Measurements from ENCODE around the gene LAMP2. TPM values are rescaled to one million over a fixed set of nuclear protein-coding genes. Genes with fewer than 3 reads are reported as not detected.
A peak's percentile ranks its signal among the peaks of the same experiment; 100 is the strongest.

Gene LAMP2
- polyA plus RNA-seq, 1 donor = 118 TPM

GRCh38 chrX:120426599-120426998, 42.5 kb downstream of the LAMP2 start:
- Histone ChIP-seq H3K9me3 (ENCODE audit: control insufficient read depth, low read depth, low read length) (no peaks in the 10 kb centered on the region), H3K4me3 (ENCODE audit: low read length) (no peak overlapping the region), H3K27me3 (ENCODE audit: control insufficient read depth, insufficient read depth, low read length) (no peaks in the 10 kb centered on the region), H3K4me1 (ENCODE audit: control insufficient read depth, insufficient read depth, low read length) (no peaks in the 10 kb centered on the region), H3K36me3 (ENCODE audit: control insufficient read depth, insufficient read depth, low read length) (no peaks in the 10 kb centered on the region), H3K27ac (ENCODE audit: low read length) (no peak overlapping the region)
- no peak for DNase-seq

DNA sequence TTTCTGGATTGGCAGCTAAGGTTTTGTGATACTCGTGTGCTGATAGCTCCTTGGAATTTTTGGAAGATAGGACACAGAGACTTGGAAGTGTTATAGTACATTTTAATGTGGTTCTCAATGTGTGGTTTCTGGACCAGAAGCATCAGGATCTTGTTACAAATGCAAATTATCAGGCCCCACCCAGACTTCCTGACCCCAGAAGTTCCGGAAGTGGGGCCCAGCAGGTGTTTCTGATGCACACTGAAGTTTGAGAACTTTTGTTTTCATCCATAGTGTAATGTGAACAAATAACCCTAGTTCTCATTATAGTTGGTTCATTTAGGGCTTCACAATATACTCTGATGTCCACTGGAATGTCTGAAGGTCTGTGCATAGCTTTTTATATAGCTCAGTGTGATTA, 49.6 kb downstream of the LAMP2 start:
- WGBS (ENCODE audit: insufficient coverage, low lambda C conversion rate) = no CpG with 5 or more reads among the region's 2 CpGs
- no peak for DNase-seq
- H3K27ac ChIP-seq (ENCODE audit: low read length) = no peak overlapping the region

GRCh38 chrX:120408168-120408567, 60.9 kb downstream of the LAMP2 start:
- WGBS (ENCODE audit: insufficient coverage, low lambda C conversion rate) = no CpG with 5 or more reads among the region's 1 CpG
- H3K27me3 ChIP-seq (ENCODE audit: control insufficient read depth, insufficient read depth, low read length) = no peaks in the 10 kb centered on the region

More for the DNA sequence above, 49.6 kb downstream of the LAMP2 start:
- Histone ChIP-seq H3K9me3 (ENCODE audit: control insufficient read depth, low read depth, low read length) (no peaks in the 10 kb centered on the region), H3K27me3 (ENCODE audit: control insufficient read depth, insufficient read depth, low read length) (no peaks in the 10 kb centered on the region), H3K4me1 (ENCODE audit: control insufficient read depth, insufficient read depth, low read length) (no peaks in the 10 kb centered on the region), H3K4me3 (ENCODE audit: low read length) (no peak overlapping the region), H3K36me3 (ENCODE audit: control insufficient read depth, insufficient read depth, low read length) (no peaks in the 10 kb centered on the region)

GRCh38 chrX:120406638-120407037, 62.5 kb downstream of the LAMP2 start:
- no peaks in the 10 kb centered on the region for H3K36me3 ChIP-seq (ENCODE audit: control insufficient read depth, insufficient read depth, low read length)
- H3K27me3 ChIP-seq (ENCODE audit: control insufficient read depth, insufficient read depth, low read length) = no peaks in the 10 kb centered on the region
- no peak overlapping the region for H3K4me3 ChIP-seq (ENCODE audit: low read length)
- no CpG with 5 or more reads among the region's 5 CpGs for WGBS (ENCODE audit: insufficient coverage, low lambda C conversion rate)
- DNase-seq = no peak
- no peaks in the 10 kb centered on the region for H3K9me3 ChIP-seq (ENCODE audit: control insufficient read depth, low read depth, low read length)
- H3K27ac ChIP-seq (ENCODE audit: low read length) = no peak overlapping the region
- H3K4me1 ChIP-seq (ENCODE audit: control insufficient read depth, insufficient read depth, low read length) = no peaks in the 10 kb centered on the region

More at GRCh38 chrX:120408168-120408567, 60.9 kb downstream of the LAMP2 start:
- Histone ChIP-seq H3K27ac (ENCODE audit: low read length) (no peak overlapping the region), H3K4me1 (ENCODE audit: control insufficient read depth, insufficient read depth, low read length) (no peaks in the 10 kb centered on the region), H3K36me3 (ENCODE audit: control insufficient read depth, insufficient read depth, low read length) (no peaks in the 10 kb centered on the region), H3K9me3 (ENCODE audit: control insufficient read depth, low read depth, low read length) (no peaks in the 10 kb centered on the region), H3K4me3 (ENCODE audit: low read length) (no peak overlapping the region)
- no peak for DNase-seq

- Histone ChIP-seq H3K27me3 (ENCODE audit: control insufficient read depth, insufficient read depth, low read length) (no peaks in the 10 kb centered on the region), H3K36me3 (ENCODE audit: control insufficient read depth, insufficient read depth, low read length) (no peaks in the 10 kb centered on the region), H3K4me1 (ENCODE audit: control insufficient read depth, insufficient read depth, low read length) (no peaks in the 10 kb centered on the region), H3K4me3 (ENCODE audit: low read length) (no peak overlapping the region), H3K27ac (ENCODE audit: low read length) (no peak overlapping the region), H3K9me3 (ENCODE audit: control insufficient read depth, low read depth, low read length) (no peaks in the 10 kb centered on the region)
- no peak for DNase-seq
- WGBS (ENCODE audit: insufficient coverage, low lambda C conversion rate) = no CpG with 5 or more reads among the region's 2 CpGs
These were observed 66.7 kb downstream of the LAMP2 start for GRCh38 chrX:120402369-120402768.

DNA sequence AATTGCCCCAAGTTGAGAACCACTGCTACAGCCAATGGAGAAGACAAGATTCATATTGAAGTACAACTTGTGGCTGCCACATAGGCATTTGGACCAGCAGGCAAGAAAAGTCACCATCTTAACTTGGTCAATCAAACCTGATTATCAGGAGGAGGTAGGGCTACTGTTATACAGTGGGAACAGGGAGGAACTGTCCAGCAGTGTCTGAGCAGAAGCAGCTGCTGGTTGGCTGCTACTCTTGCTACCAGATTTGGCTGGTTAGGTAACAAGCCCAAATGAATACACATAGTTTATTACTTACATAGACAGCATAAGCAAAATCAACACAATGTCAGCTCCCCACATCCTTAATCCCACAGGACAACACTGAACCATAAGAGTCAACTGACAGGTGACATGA, 67.8 kb downstream of the LAMP2 start:
- Histone ChIP-seq H3K36me3 (ENCODE audit: control insufficient read depth, insufficient read depth, low read length) (no peaks in the 10 kb centered on the region), H3K9me3 (ENCODE audit: control insufficient read depth, low read depth, low read length) (no peaks in the 10 kb centered on the region), H3K4me1 (ENCODE audit: control insufficient read depth, insufficient read depth, low read length) (no peaks in the 10 kb centered on the region)

GRCh38 chrX:120380699-120381098, 88.4 kb downstream of the LAMP2 start:
- DNase-seq = peak; percentile 5 to 20
- no peak overlapping the region for H3K27ac ChIP-seq (ENCODE audit: low read length)
- 40% methylated on average over 1 of the region's 3 CpGs for WGBS (ENCODE audit: insufficient coverage, low lambda C conversion rate)
- H3K36me3 ChIP-seq (ENCODE audit: control insufficient read depth, insufficient read depth, low read length) = no peaks in the 10 kb centered on the region
- no peaks in the 10 kb centered on the region for H3K4me1 ChIP-seq (ENCODE audit: control insufficient read depth, insufficient read depth, low read length)
- no peak overlapping the region for H3K4me3 ChIP-seq (ENCODE audit: low read length)
- H3K27me3 ChIP-seq (ENCODE audit: control insufficient read depth, insufficient read depth, low read length) = no peaks in the 10 kb centered on the region
- no peaks in the 10 kb centered on the region for H3K9me3 ChIP-seq (ENCODE audit: control insufficient read depth, low read depth, low read length)

More for the DNA sequence above, 67.8 kb downstream of the LAMP2 start:
- no peaks in the 10 kb centered on the region for H3K27me3 ChIP-seq (ENCODE audit: control insufficient read depth, insufficient read depth, low read length)
- no peak overlapping the region for H3K27ac ChIP-seq (ENCODE audit: low read length)
- DNase-seq = no peak
- no peak overlapping the region for H3K4me3 ChIP-seq (ENCODE audit: low read length)

GRCh38 chrX:120379937-120380681, 89.0 kb downstream of the LAMP2 start:
- Histone ChIP-seq H3K4me1 (ENCODE audit: control insufficient read depth, insufficient read depth, low read length) (no peaks in the 10 kb centered on the region), H3K4me3 (ENCODE audit: low read length) (no peak overlapping the region), H3K9me3 (ENCODE audit: control insufficient read depth, low read depth, low read length) (no peaks in the 10 kb centered on the region), H3K36me3 (ENCODE audit: control insufficient read depth, insufficient read depth, low read length) (no peaks in the 10 kb centered on the region), H3K27ac (ENCODE audit: low read length) (no peak overlapping the region), H3K27me3 (ENCODE audit: control insufficient read depth, insufficient read depth, low read length) (no peaks in the 10 kb centered on the region)
- no peak for DNase-seq
- no CpG with 5 or more reads among the region's 6 CpGs for WGBS (ENCODE audit: insufficient coverage, low lambda C conversion rate)

- no peak overlapping the region for H3K4me3 ChIP-seq (ENCODE audit: low read length)
- no CpG with 5 or more reads among the region's 5 CpGs for WGBS (ENCODE audit: insufficient coverage, low lambda C conversion rate)
- no peaks in the 10 kb centered on the region for H3K27me3 ChIP-seq (ENCODE audit: control insufficient read depth, insufficient read depth, low read length)
- H3K9me3 ChIP-seq (ENCODE audit: control insufficient read depth, low read depth, low read length) = no peaks in the 10 kb centered on the region
- H3K27ac ChIP-seq (ENCODE audit: low read length) = no peak overlapping the region
- DNase-seq = no peak
- H3K36me3 ChIP-seq (ENCODE audit: control insufficient read depth, insufficient read depth, low read length) = no peaks in the 10 kb centered on the region
- no peaks in the 10 kb centered on the region for H3K4me1 ChIP-seq (ENCODE audit: control insufficient read depth, insufficient read depth, low read length)
These were observed 90.5 kb downstream of the LAMP2 start for GRCh38 chrX:120378570-120378969.

All from large intestine (tissue), 3 donors.